AG10803 (cell line): ENCODE data around the gene KCNK10.

Experiments used
- DNase-seq: peaks from one replicate; pipeline ENCODE4 v3.0.0; 2010; ENCODE audit warnings: low read depth
- H3K4me3 ChIP-seq: 2 replicates; pipeline ENCODE4 v1.5.1; 2011; ENCODE audit warnings: mild to moderate bottlenecking, low read length, control low read depth
- TF ChIP-seq, protein P1 (sequence below): conservative IDR thresholded peaks from 2 replicates; pipeline ENCODE4 v1.5.1; 2011; ENCODE audit warnings: mild to moderate bottlenecking, low read length, control low read depth, inconsistent platforms

KCNK10 gene

DNA sequence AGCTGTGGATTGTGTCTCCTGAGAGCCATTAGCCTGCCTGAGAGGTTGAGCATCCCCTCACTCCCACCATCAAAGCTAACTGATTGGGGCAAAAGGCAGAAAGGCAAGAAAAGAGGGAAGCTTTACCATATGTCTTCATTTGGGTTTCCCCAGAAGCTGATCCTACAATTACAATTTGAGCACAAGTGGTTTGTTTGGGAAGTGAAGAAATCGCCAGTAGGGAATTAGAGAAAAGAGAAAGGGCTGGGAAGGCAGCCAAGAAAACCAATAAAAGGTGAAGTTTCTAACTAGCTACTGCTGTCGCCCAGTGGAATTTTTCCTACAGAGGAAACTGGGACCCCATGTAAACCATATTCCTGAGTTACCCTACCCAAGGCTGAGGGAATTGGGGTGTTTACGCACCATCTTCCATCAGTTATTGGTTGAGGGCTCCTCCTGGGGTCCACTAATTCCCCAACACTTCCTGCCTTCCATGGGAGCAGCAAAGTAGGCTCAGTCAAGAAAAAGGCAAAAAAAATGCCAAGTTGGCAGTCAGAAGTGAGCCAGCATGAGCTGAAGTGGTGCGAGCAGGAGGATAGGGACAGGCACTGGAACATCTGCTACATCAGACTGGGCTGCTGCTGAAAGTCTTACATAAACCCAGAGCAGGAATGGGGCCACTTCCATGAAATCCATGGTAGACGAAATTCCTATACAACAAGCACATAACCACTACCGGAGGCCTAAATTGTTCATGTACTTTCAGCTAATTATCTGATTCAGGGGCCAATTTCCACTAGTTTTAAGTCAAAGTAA lies 17.3 kb downstream of the KCNK10 start:
- H3K4me3 ChIP-seq, result no peak overlapping the region
- no peak for DNase-seq
- TF ChIP-seq, protein P1, sequence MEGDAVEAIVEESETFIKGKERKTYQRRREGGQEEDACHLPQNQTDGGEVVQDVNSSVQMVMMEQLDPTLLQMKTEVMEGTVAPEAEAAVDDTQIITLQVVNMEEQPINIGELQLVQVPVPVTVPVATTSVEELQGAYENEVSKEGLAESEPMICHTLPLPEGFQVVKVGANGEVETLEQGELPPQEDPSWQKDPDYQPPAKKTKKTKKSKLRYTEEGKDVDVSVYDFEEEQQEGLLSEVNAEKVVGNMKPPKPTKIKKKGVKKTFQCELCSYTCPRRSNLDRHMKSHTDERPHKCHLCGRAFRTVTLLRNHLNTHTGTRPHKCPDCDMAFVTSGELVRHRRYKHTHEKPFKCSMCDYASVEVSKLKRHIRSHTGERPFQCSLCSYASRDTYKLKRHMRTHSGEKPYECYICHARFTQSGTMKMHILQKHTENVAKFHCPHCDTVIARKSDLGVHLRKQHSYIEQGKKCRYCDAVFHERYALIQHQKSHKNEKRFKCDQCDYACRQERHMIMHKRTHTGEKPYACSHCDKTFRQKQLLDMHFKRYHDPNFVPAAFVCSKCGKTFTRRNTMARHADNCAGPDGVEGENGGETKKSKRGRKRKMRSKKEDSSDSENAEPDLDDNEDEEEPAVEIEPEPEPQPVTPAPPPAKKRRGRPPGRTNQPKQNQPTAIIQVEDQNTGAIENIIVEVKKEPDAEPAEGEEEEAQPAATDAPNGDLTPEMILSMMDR, result no peak

- TF ChIP-seq, protein P1, result no peak
- H3K4me3 ChIP-seq, result no peak overlapping the region
- DNase-seq, result no peak
These were observed 20.0 kb downstream of the KCNK10 start for GRCh38 chr14:88303041-88303440.

GRCh38 chr14:88301381-88301780 lies 21.7 kb downstream of the KCNK10 start:
- TF ChIP-seq, protein P1, result no peak
- no peak for DNase-seq
- H3K4me3 ChIP-seq, result no peak overlapping the region

GRCh38 chr14:88300817-88301216 lies 22.3 kb downstream of the KCNK10 start:
- TF ChIP-seq, protein P1, result no peak
- DNase-seq, result no peak
- H3K4me3 ChIP-seq, result no peak overlapping the region

DNA sequence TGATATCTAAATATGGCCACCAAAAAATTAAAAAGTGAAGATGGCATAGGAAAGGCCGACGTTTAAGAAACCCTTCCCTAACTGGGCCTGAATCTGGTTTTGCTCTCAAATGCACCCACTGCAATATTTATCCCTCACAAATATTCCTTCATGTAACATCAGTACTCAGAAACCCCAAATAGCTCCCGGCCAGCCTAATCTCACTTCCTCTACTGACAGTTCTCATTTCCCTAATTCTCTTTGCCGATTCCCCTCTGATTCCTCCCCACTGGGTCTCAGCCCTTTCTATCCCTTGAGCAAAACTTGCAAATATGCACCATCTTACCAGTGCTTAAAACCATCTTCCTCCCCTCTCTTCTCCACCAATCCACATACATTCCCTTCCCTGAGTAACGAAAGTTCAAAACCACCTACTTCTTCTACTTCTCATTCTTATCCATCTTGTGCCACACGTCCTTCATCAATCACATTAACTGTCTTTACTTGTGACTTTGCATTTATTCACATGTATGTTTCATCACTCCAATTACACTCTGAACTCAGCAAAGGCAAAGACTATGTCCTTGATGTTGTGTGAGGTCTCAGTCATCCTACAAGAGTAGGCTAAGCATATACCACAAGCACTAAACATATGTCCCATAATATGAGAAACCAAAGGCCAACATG lies 23.1 kb downstream of the KCNK10 start:
- no peak overlapping the region for H3K4me3 ChIP-seq
- TF ChIP-seq, protein P1, result no peak
- DNase-seq, result no peak

- no peak overlapping the region for H3K4me3 ChIP-seq
- TF ChIP-seq, protein P1, result no peak
These were observed 25.8 kb downstream of the KCNK10 start for GRCh38 chr14:88297306-88297705.

DNA sequence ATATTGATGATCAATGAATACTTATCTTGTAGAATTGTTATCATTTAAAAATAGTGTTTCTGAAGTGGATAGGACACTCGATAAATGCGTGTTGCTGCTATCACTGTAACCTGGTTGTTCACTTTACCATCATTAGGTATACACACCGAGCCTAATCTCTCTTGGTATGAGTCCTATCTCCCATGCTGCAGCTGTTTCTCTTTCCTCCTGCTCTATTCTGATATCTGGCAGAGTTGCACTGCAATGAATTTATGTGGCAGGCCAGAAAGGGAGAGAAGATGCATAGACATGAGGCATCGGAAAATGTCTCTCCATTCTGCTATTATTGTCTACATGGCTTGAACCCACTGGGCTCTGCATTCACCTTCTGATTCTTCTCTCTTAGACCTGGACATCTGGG lies 26.7 kb downstream of the KCNK10 start:
- TF ChIP-seq, protein P1, result no peak
- H3K4me3 ChIP-seq, result no peak overlapping the region

More at GRCh38 chr14:88297306-88297705, 25.8 kb downstream of the KCNK10 start:
- no peak for DNase-seq

More for the DNA sequence above, 26.7 kb downstream of the KCNK10 start:
- DNase-seq, result no peak
